NCI-H774 (cell line): ENCODE data around the gene FUCA2.
"Not testable (repeated sequence)": the region's sequence is repeated elsewhere in the genome, so short reads cannot be mapped to it uniquely, and the experiment has no call there.

Source experiments
- DNase-seq: peaks from one replicate; lab custom pipeline; 2025; lab: John Stamatoyannopoulos, UW

Gene FUCA2

DNA sequence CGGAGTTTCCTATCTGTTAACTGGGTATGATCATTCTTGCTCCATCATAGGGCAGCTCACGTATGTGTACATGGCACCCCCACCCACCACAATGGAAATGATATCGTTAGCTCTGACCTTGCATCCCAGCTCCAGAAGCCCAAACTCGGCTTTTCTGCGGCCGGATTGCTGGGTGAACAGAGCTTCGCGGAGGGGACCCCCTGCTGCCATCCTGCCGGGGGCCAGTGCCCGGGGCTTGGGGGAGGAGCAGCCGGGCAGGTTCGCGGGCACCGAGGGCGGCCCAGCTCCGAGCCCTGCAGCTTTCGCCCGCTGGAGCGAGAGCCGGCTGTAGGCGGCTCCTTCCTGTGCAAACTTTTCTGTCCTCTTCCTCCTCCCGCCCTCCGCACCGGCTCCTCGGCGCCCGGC, 24.9 kb upstream of the FUCA2 start:
- DNase-seq: peak; percentile 21

DNA sequence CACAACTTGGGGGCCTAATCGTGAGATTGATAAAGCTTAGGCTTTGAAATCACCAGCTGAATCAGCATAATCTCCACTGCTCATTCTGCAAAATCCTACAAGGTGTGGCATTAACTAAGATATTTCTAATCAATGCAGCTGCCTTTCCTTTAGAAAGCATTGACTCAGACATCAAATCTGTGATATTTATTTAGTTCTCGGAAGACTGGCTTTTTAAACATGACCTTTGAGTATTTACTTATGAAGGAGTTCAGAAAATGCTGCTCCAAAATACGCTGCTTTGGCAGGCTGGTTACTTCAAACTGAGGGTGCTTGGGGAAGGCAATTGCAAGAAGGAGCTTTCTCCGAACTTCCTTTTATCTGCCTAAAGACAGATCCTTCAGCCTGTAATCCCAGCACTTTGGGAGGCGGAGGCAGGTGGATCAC, 23.7 kb upstream of the FUCA2 start:
- no peak for DNase-seq

DNA sequence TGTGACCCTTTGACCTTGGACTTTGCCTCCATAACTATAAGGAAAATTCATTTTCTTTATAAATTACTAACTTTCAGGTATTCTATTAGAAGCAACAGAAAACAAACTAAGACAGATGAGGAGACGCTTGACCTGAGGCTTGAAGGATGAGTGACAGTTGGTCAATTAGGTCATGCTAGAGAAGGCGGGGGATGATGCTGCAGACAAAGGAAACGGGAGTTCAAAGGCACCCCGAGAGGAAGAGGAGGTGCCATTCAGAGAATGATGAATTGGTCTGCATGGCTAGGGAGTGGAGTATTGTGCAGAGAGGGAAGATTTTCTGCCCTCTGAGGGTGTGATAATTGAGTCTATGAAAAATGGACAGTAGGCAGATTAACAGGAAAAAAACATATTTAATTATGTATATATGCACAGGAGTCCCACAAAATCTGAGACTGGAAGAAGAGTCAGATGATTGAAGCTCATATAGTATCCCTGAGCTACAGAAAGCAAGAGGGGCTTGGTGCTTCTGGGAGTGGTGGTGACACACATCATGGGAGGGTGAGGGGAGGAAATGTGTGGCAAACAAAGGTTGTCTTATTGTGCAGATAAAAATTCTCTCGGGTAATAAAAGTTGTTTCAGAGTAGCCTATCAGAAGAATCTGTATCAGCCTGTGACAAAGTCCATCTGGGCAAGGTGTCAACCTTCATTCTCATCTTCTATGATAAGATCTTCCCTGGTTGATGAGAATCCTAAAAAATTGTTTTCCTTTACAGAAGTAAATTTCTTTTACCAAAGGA, 20.4 kb upstream of the FUCA2 start:
- no peak for DNase-seq

DNA sequence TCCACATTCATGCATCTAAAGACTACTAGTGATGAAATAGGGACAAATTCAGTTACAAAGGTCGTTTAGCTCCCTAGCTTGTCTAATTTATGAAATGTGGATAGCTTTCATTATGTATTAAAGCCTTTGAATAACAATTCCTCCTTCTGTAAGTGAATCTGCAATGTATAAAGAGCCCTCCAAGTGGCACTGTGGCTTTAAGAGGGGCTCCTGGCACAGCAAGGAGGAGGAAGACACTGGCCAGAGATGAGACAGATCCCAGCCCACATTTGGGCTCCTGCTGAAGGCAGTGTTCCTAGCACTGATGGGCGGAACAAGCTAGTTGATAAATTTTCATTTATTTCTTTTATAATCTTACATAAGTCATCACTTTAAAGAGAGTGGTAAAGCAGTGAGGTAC, 17.6 kb upstream of the FUCA2 start:
- no peak for DNase-seq

DNA sequence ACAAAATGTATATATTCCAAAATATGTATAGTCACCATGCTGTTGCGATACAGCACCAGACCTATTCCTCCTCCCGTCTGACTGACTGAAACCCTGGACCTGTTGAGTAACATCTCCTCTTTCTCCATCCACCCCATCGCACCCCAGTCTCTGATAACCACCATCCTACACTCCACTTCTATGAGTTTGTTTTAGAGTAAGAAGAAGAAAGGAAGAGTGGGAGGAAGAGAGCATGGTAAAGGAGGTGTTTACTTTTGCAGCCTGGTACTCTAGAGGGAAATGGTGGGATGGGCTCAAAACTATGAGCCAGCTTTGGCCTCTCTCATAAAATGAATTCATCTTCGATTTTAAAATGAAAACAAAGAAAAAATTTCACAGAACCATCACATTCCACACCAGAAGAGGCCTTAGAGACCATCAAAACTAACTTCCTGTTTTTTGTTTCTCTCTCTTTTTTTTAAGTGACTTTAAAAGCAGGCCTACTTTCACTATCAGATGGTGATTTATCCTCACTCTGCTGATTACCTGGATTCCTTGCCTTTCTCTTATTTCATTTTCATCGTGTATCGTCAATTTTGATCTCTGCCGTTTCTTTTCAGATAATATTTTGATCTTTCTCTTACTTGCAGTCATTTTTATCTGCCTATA, 16.8 kb upstream of the FUCA2 start:
- DNase-seq: no peak

DNA sequence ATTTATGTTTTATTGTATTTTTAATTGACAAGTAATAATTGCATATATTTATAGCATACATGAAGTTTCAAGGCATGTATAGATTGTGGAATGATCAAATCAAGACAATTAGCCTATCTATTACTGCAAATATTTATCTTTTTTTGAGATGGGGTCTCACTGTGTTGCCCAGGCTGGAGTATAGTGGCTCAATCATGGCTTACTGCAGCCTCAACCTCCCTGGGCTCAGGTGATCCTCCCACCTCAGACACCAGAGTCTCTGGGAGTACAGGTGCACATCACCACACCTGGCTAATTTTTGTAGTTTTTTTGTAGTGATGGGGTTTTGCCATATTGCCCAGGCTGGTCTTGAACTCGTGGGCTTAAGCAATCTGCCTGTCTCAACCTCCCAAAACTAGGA, 16.2 kb upstream of the FUCA2 start:
- DNase-seq: no peak

DNA sequence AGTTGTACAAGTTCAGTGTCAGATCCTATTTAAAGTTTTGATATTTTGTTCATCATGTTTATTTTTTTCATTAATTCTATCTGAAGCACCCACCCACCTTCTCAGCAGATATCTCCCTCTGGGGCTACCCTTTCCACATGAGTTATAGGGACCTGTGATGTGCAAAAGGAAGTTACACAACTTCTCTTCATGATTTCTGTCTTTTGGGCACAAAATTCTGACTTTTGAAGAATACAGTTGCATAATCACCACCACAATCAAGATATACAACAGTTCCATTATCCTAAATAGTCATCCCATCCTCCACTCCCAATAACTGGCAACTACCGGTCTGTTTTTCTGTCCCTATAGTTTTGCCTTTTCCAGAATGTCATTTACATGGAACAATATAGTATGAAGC, 13.8 kb upstream of the FUCA2 start:
- no peak for DNase-seq

DNA sequence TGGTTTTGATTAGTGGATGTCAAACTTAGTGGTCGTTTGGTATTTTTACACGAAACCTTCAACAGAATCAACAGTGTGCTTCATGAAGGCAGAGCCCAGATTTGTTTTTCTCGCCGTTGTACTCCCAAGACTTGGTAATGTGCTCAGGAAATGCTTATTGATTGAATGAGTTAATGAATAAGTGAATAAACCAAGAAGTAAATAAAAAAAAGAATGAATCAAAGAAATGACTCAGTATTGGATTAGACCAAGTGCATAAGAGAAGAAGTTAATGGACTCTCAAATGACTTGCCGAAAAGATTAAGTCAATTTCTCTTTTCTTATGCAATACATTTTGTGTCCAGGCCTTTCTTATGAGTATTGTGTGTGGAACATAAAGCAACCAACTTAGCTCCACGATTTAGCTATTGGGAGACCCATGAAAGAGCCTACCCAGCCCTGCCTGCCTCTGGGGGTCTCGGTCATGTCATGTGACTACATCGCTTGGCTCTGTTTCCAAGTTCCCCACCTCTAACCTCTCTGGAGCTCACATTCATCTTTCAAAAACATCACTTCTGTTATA, 10.6 kb upstream of the FUCA2 start:
- no peak for DNase-seq

DNA sequence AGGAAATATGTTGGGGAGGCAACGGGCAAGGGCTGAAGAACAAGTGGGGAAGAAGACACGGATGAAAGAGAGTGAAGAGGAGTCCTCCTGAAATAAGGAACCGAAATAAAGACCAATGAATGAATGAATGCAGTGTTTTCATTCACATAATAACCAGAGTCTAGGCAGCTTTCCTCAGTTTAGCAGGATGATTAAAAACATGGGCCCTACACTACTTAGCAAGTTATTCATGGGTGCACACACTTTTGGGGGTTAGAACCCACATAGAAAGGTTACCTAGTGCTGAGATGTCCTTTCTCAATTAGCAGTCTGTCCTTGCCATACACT, 5.9 kb upstream of the FUCA2 start:
- no peak for DNase-seq

DNA sequence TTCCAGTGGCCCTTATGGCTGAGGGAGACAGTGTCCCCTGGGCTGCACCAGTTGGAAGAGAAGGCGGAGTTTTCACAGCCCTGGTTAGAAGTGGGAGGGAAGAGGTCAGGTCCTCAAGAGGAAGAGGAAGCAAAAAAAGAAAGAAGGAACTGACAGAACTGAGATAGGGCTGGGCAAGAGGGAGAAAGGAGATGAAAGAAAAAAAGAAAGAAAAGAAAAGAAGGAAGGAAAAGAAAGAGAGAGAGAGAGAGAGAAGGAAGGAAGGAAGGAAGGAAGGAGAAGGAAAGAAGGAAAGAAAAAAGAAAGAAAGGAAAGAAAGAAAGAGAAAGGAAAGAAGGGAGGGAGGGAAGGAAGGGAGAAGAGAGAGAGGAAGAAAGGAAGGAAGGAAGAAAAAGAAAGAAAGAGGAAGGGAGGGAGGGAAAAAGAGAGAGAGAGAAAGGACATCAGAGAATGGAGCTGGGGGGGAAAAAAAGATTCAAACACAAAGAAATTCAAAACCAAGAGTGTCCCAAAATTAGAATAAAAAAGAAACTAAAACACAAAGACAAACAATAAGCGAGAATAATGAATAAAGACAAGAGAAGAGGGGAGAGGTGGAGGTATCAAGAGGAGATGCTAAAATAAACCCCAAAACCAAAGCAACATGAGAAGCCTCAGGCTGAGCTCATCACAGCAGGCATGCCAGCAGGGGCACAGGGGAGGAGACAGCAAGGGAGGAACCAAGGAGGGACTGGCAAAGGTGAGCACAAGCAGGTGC, 5.3 kb upstream of the FUCA2 start:
- no peak for DNase-seq

DNA sequence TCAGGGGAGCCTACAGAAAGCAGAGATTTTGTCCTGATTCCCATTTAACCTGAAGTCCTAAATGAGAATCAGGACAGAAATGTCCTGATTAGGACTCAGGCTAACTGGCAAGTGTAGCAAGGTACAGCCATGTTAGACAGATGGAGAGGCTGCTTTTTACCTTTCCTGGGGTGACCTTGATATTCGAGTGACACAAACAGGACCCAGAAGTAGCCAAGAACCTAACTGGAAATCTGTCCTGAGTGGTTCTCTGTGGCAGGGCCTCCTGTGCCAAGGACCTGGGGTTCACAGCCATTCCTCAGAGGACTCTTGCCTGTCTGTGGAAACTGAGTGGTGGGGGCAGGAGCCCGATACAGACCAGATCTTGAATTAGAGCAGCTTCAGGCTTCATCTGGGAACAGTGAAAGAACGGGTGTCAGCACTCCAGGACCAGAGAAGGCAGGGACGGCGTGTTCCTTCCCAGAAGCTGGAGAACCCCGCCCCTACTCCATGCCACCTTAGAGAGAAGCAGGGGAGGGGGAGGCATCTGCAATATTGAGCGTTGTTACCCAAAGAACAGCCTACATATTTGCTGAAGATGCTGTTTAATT, 4.3 kb upstream of the FUCA2 start:
- no peak for DNase-seq

DNA sequence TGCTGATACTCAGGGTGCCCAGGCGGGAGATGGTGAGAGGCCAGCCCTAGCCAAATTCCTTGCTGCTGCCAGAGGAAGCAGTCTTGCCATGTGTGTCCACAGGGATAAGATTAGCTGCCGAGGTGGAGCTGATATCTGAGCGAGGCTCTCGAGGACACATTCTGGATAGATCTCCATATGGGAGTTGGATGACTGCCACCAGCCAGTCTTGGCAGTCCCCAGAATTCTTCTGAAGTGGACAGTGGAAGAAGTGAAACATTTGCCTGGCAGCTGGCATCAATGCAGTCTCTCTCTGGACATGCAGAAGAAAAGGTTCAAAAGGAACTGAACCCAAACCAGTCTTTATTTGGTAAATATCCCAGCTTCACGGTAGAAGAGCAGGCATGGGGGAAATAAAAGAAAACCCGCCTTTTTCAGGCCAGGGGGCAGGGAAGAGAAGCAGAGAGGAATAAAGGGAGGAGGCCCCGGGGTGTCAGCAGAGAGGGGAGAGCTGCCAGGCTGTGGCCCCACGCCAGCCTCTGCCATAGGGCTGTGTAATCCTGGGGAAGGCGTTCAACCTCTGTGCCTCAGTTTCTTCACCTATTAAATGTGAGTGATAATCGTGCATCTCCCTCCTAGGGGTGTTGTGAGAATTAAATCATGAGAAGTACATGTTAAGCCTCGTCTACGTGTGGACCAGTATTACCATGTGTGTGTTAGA, 3.7 kb upstream of the FUCA2 start:
- DNase-seq: no peak

DNA sequence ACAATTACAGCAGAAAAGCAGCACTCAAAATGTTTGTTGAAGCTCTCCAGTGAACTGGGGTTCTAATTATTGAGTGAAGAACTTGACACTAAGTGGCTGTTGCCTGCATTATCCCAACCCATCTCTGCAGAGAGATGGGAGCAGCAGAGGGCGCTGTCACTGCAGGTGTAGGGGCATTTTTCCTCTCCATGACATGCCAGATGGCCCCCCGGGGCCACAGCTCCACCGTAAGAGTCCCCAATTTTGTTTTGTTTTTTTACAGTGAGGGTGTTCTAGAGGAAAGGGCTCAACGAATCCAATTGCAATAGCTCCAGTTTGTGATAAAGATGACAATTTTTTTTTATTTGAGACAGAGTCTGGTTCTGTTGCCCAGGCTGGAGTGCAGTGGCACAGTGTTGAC, 1.9 kb upstream of the FUCA2 start:
- peak; percentile 91 for DNase-seq

DNA sequence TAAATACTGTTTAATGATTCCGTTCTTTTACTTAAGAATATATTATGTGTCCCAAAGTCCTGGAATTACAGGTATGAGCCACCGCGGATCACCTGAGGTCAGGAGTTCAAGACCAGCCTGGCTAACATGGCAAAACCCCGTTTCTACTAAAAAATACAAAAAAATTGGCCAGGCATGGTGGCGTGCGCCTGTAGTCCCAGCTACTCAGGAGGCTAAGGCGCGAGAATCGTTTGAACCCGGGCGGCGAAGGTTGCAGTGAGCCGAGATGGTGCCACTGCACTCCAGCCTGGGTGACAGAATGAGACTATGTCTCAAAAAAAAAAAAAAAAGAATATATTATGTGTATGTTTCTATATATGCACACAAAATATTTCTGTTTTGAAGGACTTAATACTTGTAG, 1.2 kb downstream of the FUCA2 start:
- DNase-seq: not testable (repeated sequence)

DNA sequence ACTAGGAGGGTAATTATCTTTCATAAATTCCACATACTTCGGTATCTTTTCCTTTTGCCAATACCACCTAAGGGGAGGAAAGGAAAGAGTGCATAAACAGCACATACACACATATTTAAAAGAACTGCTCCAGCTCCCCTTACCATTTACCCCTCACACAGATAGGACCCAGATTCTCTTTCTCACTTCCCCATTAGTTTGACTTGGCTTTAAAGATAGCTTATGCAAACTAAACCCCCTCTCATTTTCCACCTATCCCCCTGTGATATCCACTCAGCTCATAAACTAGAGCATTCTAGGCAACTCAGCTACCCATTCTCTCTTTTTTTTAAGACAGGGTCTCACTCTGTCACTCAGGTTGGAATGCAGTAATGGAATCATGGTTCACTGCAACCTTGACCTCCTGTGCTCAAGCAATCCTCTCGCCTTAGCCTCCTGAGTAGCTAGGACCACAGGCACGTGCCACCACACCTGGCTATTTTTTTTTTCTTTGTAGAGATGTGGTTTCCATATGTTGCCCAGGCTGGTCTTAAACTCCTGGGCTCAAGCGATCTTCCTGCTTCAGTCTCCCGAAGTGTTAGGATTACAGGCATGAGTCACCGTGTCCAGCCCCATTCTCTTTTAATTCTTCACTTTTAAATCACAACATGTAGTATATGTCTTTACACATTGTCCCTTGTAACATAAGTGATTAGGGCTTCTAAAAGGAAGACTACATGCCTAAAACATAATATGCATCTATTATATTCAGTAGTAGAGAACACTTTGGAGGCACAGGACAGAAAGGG, 4.0 kb downstream of the FUCA2 start:
- DNase-seq: no peak

DNA sequence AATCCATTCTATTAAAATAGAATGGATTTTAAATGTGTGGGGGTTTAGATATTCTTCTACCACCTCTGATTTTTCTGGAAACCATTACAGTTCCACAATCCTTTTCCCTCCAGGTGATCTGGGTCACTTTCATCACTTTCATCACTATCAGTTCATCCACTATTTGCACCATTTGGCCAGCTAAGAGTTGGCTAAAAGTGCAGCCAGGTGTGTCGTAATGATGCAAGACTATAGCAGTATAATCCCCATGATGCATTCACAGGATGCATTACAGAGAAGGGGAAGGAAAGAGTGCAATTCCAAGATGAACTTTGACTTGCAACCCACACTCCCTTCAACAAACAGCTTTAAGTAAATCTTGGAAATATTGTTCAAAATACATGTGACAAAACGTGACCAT, 4.9 kb downstream of the FUCA2 start:
- no peak for DNase-seq

DNA sequence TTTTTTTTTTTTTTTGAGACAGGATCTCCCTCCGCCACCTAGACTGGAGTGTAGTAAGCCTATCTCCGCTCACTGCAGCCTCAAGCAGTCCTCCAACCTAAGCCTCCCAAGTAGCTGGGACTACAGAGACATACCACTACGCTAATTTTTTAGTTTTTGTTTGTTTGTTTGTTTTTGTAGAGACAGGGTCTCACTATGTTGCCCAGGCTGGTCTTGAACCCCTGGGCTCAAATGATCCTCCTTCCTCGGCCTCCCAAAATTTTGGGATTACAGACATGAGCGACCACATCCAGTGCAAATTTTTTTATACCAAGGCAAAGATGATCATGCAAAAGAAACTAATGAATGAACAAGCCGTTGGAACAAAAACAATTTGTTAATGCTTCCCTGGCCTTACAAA, 5.3 kb downstream of the FUCA2 start:
- no peak for DNase-seq

DNA sequence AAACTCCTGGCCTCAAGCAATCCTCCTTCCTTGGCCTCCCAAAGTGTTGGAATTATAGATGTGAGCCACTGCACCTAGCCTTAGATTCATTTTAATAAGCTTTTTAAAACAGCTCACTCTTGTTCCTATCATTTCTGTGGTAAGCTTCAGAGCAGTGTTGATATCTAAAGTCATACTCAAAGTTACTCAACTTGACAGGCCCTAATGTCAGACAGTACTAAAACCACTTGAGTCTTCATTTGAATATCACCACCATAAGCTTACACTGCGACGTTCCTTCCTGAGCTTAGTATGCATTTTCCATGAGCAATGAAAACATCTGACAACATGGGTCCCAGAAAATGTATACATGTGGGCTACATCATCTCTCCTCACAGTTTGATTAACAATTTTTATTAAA, 6.0 kb downstream of the FUCA2 start:
- no peak for DNase-seq

DNA sequence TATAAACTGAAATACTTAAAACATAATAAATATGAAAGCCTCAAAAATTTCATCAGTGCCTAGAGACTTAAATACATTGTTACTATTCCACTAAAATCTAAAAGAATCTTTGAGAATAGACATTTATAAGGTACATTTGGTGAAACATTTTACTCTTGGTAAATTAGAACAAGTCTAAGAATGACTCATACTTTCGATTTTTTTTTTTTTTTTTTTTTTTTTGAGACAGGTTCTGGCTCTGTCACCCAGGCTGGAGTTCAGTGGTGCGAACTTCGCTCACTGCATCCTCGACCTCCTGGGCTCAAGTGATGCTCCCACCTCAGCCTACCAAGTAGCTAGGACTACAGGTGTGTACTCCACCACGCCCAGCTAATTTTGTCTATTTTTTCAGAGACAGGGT, 6.4 kb downstream of the FUCA2 start:
- DNase-seq: no peak

DNA sequence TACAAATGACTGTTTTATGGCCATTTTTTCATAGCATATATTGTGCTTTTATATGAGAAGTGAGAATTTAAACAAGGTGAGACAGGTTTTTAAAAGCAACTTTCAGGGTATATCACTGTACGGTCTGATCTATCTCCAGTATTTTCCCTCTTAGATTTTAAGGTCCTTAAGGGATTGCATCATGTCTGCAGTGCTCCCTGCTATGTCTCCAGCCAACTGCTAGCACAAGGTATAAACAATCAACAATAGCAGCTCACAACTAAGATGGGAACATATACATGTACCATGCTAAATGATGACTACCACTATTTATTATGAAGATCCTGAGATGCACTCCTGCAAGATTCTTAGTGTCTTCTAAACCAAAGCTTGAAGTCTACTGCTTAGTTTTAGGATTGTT, 7.2 kb downstream of the FUCA2 start:
- no peak for DNase-seq

DNA sequence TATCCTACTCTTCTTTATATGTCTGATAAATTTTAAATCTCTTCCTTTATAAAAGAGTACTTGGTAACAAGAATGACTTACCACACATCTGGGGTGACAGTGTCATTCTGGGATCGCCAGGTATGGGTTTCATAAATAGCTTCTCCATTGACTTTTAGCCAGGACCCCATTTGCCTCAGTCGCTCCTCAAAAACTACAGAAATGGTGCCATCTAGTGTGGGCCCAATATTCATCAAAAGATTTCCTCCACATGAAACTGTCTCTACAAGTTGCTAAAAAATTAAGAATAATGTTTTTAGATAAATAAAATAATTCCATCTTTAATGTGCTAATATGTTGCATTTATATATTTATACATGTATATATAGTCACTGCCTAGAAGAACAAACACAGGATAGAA, 9.7 kb downstream of the FUCA2 start:
- no peak for DNase-seq
